Measurements from ENCODE around the gene PTGIS.

Gene PTGIS

DNA sequence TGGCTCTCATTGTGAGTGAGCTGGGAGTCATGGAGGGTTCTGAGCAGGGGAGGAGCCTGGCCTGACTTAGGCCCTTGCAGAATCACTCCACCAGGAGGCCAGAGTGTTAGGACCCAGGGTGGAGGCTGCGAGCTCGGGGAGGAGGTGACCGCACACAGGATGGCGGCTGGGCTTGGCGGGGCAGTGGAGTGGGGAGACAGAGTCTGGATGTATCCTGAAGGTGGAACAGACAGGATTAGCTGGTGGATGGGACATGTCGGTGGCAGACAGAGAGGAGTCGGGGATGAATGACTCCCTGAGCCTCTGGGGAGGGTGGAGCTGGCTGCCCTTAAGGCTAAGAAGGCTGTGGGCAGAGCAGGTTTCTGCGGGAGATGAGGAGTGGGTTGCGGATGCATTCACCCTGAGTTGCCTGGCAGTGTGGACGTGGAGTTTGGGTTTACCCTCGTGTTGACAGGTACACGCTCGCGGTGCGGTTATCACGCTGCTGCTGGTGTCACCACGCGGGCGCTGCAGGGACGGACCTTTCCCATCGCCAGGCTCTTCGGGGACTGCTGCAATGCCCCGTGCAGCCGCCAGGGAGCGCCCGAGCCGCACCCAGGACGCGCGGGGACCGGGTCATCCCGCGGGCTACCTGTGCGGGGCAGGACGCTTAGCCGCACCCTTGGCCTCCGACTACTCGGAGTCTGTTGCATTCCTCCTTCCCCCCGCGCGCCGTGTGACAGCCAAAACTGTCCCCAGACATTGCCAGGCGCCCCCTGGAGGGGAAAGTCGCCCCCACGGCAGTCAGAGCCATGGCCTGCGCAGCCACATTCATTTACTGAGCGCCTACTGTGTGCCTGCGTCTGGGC, 43.0 kb upstream of the PTGIS start:
- TF ChIP-seq ZFX (IDR thresholded peaks at IDR 0.05) (no peak), CTCF (conservative IDR thresholded peaks at IDR 0.05) (peak; percentile 100)
- H3K27ac ChIP-seq = no peak overlapping the region; the same call in 1 of the 2 replicates

- H3K27ac ChIP-seq = no peak overlapping the region
These were observed 41.1 kb upstream of the PTGIS start for GRCh38 chr20:49608752-49609670.

DNA sequence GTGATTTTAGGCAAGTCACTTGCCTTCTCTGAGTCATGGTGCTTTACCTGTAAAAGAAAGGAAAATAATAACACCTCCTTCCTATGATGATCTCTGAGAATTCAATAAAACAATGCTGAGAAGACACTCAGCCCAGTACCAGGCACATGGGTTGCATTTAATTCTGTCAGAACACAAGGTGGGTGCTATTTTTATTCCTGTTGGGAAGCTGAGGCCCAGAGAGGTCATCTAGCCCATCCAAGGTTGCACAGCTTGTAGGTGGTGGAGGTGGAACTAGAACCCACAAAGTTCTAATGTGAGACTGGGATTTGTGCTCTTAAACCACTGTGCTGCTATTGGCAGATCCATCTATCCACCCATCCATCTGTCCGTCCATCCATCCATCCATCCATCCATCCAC, 39.6 kb upstream of the PTGIS start:
- no peak for TF ChIP-seq ZFX (IDR thresholded peaks at IDR 0.05)
- TF ChIP-seq CTCF (conservative IDR thresholded peaks at IDR 0.05) = no peak
- no peak overlapping the region for H3K27ac ChIP-seq

More at GRCh38 chr20:49608752-49609670, 41.1 kb upstream of the PTGIS start:
- TF ChIP-seq CTCF (conservative IDR thresholded peaks at IDR 0.05) (peak; percentile 98), ZFX (IDR thresholded peaks at IDR 0.05) (no peak)

- no peak overlapping the region for H3K27ac ChIP-seq
- TF ChIP-seq ZFX (IDR thresholded peaks at IDR 0.05) (no peak), CTCF (conservative IDR thresholded peaks at IDR 0.05) (no peak; the same call in 1 of the 2 replicates)
These were observed 35.3 kb upstream of the PTGIS start for GRCh38 chr20:49603209-49603627.

- TF ChIP-seq ZFX (IDR thresholded peaks at IDR 0.05) (no peak), CTCF (conservative IDR thresholded peaks at IDR 0.05) (no peak)
- no peak overlapping the region for H3K27ac ChIP-seq
These were observed 34.6 kb upstream of the PTGIS start for GRCh38 chr20:49602345-49603208.

- H3K27ac ChIP-seq = no peak overlapping the region
- TF ChIP-seq ZFX (IDR thresholded peaks at IDR 0.05) = no peak
- no peak for TF ChIP-seq CTCF (conservative IDR thresholded peaks at IDR 0.05)
These were observed 33.4 kb upstream of the PTGIS start for GRCh38 chr20:49601153-49601924.

Data from C4-2B (cell line).